HCT116 (cell line): Measurements from ENCODE around the gene ELF1. TPM values are rescaled to one million over a fixed set of nuclear protein-coding genes. Genes with fewer than 3 reads are reported as not detected.

Experiments used
- ATAC-seq: fragments of 200-7000 bp; cut with Tn5 transposase; 2 replicates; pipeline ENCODE4 v1.9.1; 2020; ENCODE audit warnings: mild to moderate bottlenecking, moderate library complexity
- BruUV-seq: library from RNA; stranded (reverse); fragments of 400-500 nt; replicated peaks from 2 replicates; lab custom pipeline; 2021; lab: Mats Ljungman, UMichigan
- CTCF ChIA-PET: fragments of 300-600 bp; sonication (Branson Sonifier 250); formaldehyde crosslinking; loops from one replicate; lab custom pipeline; 2021; ENCODE audit warnings: antibody characterized with exemption; lab: Charles Lee
- POLR2A ChIA-PET: fragments of 300-600, 350-600 bp; sonication (Branson Sonifier 250); formaldehyde crosslinking; loops from one replicate; lab custom pipeline; 2021; ENCODE audit warnings: antibody characterized with exemption; lab: Charles Lee
- RAD21 ChIA-PET, 2 experiments: fragments of 300-600 bp; sonication (Branson Sonifier 250); formaldehyde crosslinking; loops; one replicate each; lab custom pipeline; 2023; ENCODE audit warnings: low total read pairs in 2 of 2; ENCODE audit not compliant: uncharacterized antibody in 2 of 2, unreplicated experiment in 2 of 2, low non-redundant PET in 1 of 2; lab: Charles Lee
- DNase-seq: peaks from one replicate; pipeline ENCODE4 v3.0.0-alpha.2; 2010; ENCODE audit warnings: low read depth, low spot score
- H2AFZ ChIP-seq: fragments of 200-600 bp; shearing (Covaris generic), sonication (generic); 2 replicates; pipeline ENCODE4 v1.6.1; 2017; ENCODE audit warnings: low read depth, mixed run types, mixed read lengths, antibody characterized with exemption, low read length; ENCODE audit not compliant: poor library complexity, severe bottlenecking
- H3K27ac ChIP-seq: 2 replicates; pipeline ENCODE4 v1.5.1; 2012; ENCODE audit warnings: low read depth, low read length
- H3K27me3 ChIP-seq: fragments of 200-600 bp; sonication (generic); 2 replicates; pipeline ENCODE4 v1.6.1; 2016; ENCODE audit warnings: mixed run types, low read length, mixed read lengths; ENCODE audit not compliant: insufficient read depth
- H3K36me3 ChIP-seq, 2 experiments: fragments of 200-500 bp in 1 of 2; fragments of 200-600 bp in 1 of 2; sonication (Bioruptor generic) in 1 of 2; sonication (generic) in 1 of 2; 2 replicates each; pipeline versions ENCODE4 v1.5.1 to v1.6.1; 2014 to 2016; ENCODE audit warnings: low read length in 2 of 2, inconsistent platforms in 1 of 2, mixed read lengths in 1 of 2, mixed run types in 1 of 2; ENCODE audit not compliant: insufficient read depth in 2 of 2, control insufficient read depth in 1 of 2
- H3K4me1 ChIP-seq, 2 experiments: fragments of 200-600 bp in 1 of 2; sonication (generic) in 1 of 2; 2 replicates each; pipeline versions ENCODE4 v1.5.1 to v1.6.1; 2012 to 2017; ENCODE audit warnings: low read length in 2 of 2, inconsistent platforms in 1 of 2, mild to moderate bottlenecking in 1 of 2, mixed read lengths in 1 of 2, mixed run types in 1 of 2, moderate library complexity in 1 of 2; ENCODE audit not compliant: insufficient read depth in 2 of 2, control insufficient read depth in 1 of 2
- H3K4me2 ChIP-seq: fragments of 200-600 bp; sonication (generic); 2 replicates; pipeline ENCODE4 v1.6.1; 2017; ENCODE audit warnings: mixed run types, low read length, mixed read lengths
- H3K4me3 ChIP-seq, 2 experiments: fragments of 200-600 bp in 1 of 2; sonication (generic) in 1 of 2; replicated peaks in 1 of 2; 2 replicates each; pipeline ENCODE4 v1.5.1; 2011 to 2016; ENCODE audit warnings: low read length in 2 of 2, control low read depth in 1 of 2, low read depth in 1 of 2, mild to moderate bottlenecking in 1 of 2, mixed read lengths in 1 of 2, mixed run types in 1 of 2
- H3K79me2 ChIP-seq: fragments of 200-600 bp; sonication (generic); 2 replicates; pipeline ENCODE4 v1.6.1; 2017; ENCODE audit warnings: mild to moderate bottlenecking, mixed run types, low read length, moderate library complexity, mixed read lengths; ENCODE audit not compliant: insufficient read depth
- H3K9ac ChIP-seq: fragments of 200-600 bp; sonication (generic); 2 replicates; pipeline ENCODE4 v1.6.1; 2016; ENCODE audit warnings: low read length, mixed read lengths
- H3K9me2 ChIP-seq: fragments of 200-600 bp; sonication (generic), shearing (Covaris generic); 2 replicates; pipeline ENCODE4 v1.6.1; 2017; ENCODE audit warnings: mixed run types, mild to moderate bottlenecking, moderate library complexity; ENCODE audit not compliant: insufficient read depth
- H3K9me3 ChIP-seq, 2 experiments: fragments of 200-500 bp in 1 of 2; fragments of 200-600 bp in 1 of 2; sonication (Bioruptor generic) in 1 of 2; sonication (generic) in 1 of 2; 2 replicates each; pipeline ENCODE4 v1.6.1; 2014 to 2017; ENCODE audit warnings: low read length in 2 of 2, mixed read lengths in 2 of 2, inconsistent platforms in 1 of 2, low read depth in 1 of 2, mild to moderate bottlenecking in 1 of 2, mixed run types in 1 of 2, moderate library complexity in 1 of 2; ENCODE audit not compliant: control insufficient read depth in 1 of 2, insufficient read depth in 1 of 2
- H4K20me1 ChIP-seq: fragments of 200-600 bp; sonication (generic), shearing (Covaris generic); 2 replicates; pipeline ENCODE4 v1.6.1; 2017; ENCODE audit warnings: mixed run types, mild to moderate bottlenecking, moderate library complexity; ENCODE audit not compliant: insufficient read depth
- CEBPB ChIP-seq: IDR thresholded peaks from 2 replicates; pipeline ENCODE4 v1.6.1; 2012; ENCODE audit warnings: low read depth
- EGR1 ChIP-seq: IDR thresholded peaks from 2 replicates; pipeline ENCODE4 v1.6.1; 2012; ENCODE audit warnings: low read depth
- ELF1 ChIP-seq: IDR thresholded peaks from 2 replicates; pipeline ENCODE4 v1.6.1; 2012; ENCODE audit warnings: low read depth, borderline replicate concordance
- EZH2phosphoT487 ChIP-seq: fragments of 200-600 bp; IDR thresholded peaks from 2 replicates; pipeline ENCODE4 v1.6.1; 2018; ENCODE audit warnings: antibody characterized with exemption, borderline replicate concordance
- FOSL1 ChIP-seq: IDR thresholded peaks from 2 replicates; pipeline ENCODE4 v1.6.1; 2012; ENCODE audit warnings: low read depth
- JUND ChIP-seq: IDR thresholded peaks from 2 replicates; pipeline ENCODE4 v1.6.1; 2012
- MAX ChIP-seq: IDR thresholded peaks from 2 replicates; pipeline ENCODE4 v1.6.1; 2012
- POLR2A ChIP-seq: IDR thresholded peaks from 2 replicates; pipeline ENCODE4 v1.7.0; 2011; ENCODE audit warnings: borderline replicate concordance; ENCODE audit not compliant: insufficient read depth, insufficient read length; ENCODE audit errors: extremely low read depth
- POLR2AphosphoS5 ChIP-seq: IDR thresholded peaks from 2 replicates; pipeline ENCODE4 v1.6.1; 2011; ENCODE audit warnings: mild to moderate bottlenecking, low read depth, low read length, moderate library complexity
- RAD21 ChIP-seq: IDR thresholded peaks from 2 replicates; pipeline ENCODE4 v1.6.1; 2012; ENCODE audit warnings: low read depth, mild to moderate bottlenecking
- SP1 ChIP-seq: IDR thresholded peaks from 2 replicates; pipeline ENCODE4 v1.6.1; 2012; ENCODE audit warnings: low read depth
- TCF7L2 ChIP-seq: IDR thresholded peaks from 2 replicates; pipeline ENCODE4 v1.7.0; 2011; ENCODE audit warnings: borderline replicate concordance, inconsistent platforms; ENCODE audit not compliant: insufficient read depth, insufficient read length; ENCODE audit errors: extremely low read depth
- YY1 ChIP-seq: IDR thresholded peaks from 2 replicates; pipeline ENCODE4 v1.6.1; 2011; ENCODE audit warnings: low read length, low read depth, moderate library complexity, mild to moderate bottlenecking; ENCODE audit not compliant: insufficient replicate concordance; ENCODE audit errors: extremely low read depth
- ZFX ChIP-seq: fragments of 450-650 bp; IDR thresholded peaks from 2 replicates; pipeline ENCODE4 v1.6.1; 2017
- ZNF274 ChIP-seq: fragments of 200-500 bp; sonication (Bioruptor generic); IDR thresholded peaks from 2 replicates; pipeline ENCODE4 v1.6.1; 2014; ENCODE audit warnings: mild to moderate bottlenecking, low read depth, low read length, inconsistent platforms
- intact Hi-C: fragments of 100-400 bp; cut with micrococcal nuclease; formaldehyde crosslinking; loops from 2 replicates; pipeline ENCODE4 v1.10.0; 2022
- total RNA-seq: library from RNA; stranded (reverse); gene quantifications from one replicate; pipeline ENCODE4 v1.2.1, GENCODE V29; 2021; ENCODE audit not compliant: unreplicated experiment
- TF ChIP-seq, protein P1 (sequence below): IDR thresholded peaks from 2 replicates; pipeline ENCODE4 v1.6.1; 2012
- TF ChIP-seq, protein P2 (sequence below), 3 experiments: fragments of 200-600 bp in 1 of 3; sonication (generic) in 1 of 3; IDR thresholded peaks in 2 of 3; conservative IDR thresholded peaks in 1 of 3; 2 replicates each; pipeline ENCODE4 v1.5.1; 2012 to 2017; ENCODE audit warnings: low read depth in 2 of 3, low read length in 2 of 3, antibody characterized with exemption in 1 of 3, borderline replicate concordance in 1 of 3, control low read depth in 1 of 3, mild to moderate bottlenecking in 1 of 3, mixed read lengths in 1 of 3, mixed run types in 1 of 3, moderate library complexity in 1 of 3; ENCODE audit not compliant: insufficient read depth in 1 of 3

ELF1 gene
- total RNA-seq, 1 experiment from 2014 or later, result 30.0 TPM

DNA sequence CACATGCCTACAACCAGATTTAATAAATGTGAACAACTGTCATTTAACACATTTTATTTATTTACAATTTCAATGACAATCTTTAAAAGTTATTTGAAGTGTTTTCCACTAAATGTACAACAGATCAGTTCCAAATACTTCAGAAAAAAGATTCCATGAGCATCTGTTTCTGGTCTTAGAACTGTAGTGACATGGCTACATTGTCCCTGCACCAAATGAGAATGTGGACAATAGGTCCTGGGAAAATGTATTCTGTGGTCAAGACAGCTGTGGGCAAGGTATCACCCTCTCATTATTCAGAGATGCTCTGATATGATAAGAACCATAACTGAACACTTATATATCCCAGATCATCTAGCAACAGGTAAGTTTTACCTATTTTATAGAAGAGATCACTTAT is 43.7 kb downstream of the ELF1 start:
- RAD21 ChIA-PET, result no interaction called here
- CTCF ChIA-PET, result no interaction called here
- H3K4me1 ChIP-seq, result peaks cover 0 to 8% of the 10 kb centered on the region in 2 experiments; a peak in 2 of 4 replicates
- peaks cover 71% of the 10 kb centered on the region for H3K79me2 ChIP-seq
- H2AFZ ChIP-seq, result no peak overlapping the region
- H3K9ac ChIP-seq, result no peak overlapping the region
- no peak overlapping the region for H3K27ac ChIP-seq
- H3K36me3 ChIP-seq, result no peaks in the 10 kb centered on the region
- 0 out of 2 replicates have a peak, but pooled peaks cover 2% of the 10 kb centered on the region for H4K20me1 ChIP-seq
- BruUV-seq, result no TSS peak
- H3K4me3 ChIP-seq, result no peak overlapping the region
- no peaks in the 10 kb centered on the region for H3K27me3 ChIP-seq
- ATAC-seq (no peak), DNase-seq (no peak)
- H3K4me2 ChIP-seq, result no peak overlapping the region
- POLR2A ChIA-PET, result interaction anchor here (1.1 kb wide), 1 partner anchor 17 kb away, joined by 3 read pairs; no protein-coding TSS in a partner anchor
- no peaks in the 10 kb centered on the region for H3K9me2 ChIP-seq
- no peak for TF ChIP-seq JUND
- TF ChIP-seq, protein P1, sequence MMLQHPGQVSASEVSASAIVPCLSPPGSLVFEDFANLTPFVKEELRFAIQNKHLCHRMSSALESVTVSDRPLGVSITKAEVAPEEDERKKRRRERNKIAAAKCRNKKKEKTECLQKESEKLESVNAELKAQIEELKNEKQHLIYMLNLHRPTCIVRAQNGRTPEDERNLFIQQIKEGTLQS, result no peak
- TF ChIP-seq EGR1, result no peak
- TF ChIP-seq RAD21, result no peak
- TF ChIP-seq CEBPB, result no peak
- TF ChIP-seq POLR2AphosphoS5, result no peak
- no peak for TF ChIP-seq POLR2A
- TF ChIP-seq ZNF274, result no peak
- no peak for TF ChIP-seq SP1
- TF ChIP-seq, protein P2, sequence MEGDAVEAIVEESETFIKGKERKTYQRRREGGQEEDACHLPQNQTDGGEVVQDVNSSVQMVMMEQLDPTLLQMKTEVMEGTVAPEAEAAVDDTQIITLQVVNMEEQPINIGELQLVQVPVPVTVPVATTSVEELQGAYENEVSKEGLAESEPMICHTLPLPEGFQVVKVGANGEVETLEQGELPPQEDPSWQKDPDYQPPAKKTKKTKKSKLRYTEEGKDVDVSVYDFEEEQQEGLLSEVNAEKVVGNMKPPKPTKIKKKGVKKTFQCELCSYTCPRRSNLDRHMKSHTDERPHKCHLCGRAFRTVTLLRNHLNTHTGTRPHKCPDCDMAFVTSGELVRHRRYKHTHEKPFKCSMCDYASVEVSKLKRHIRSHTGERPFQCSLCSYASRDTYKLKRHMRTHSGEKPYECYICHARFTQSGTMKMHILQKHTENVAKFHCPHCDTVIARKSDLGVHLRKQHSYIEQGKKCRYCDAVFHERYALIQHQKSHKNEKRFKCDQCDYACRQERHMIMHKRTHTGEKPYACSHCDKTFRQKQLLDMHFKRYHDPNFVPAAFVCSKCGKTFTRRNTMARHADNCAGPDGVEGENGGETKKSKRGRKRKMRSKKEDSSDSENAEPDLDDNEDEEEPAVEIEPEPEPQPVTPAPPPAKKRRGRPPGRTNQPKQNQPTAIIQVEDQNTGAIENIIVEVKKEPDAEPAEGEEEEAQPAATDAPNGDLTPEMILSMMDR (IDR thresholded peaks at IDR 0.05 in 2 of 3, conservative IDR thresholded peaks at IDR 0.05 in 1 of 3; ENCODE audit: borderline replicate concordance in 1 of 3, insufficient read depth in 1 of 3, low read depth in 2 of 3, low read length in 2 of 3), result no peak
- no peak for TF ChIP-seq MAX
- no peak for TF ChIP-seq YY1
- TF ChIP-seq EZH2phosphoT487, result no peak
- no peak for TF ChIP-seq ZFX
- TF ChIP-seq ELF1, result no peak
- no peak for TF ChIP-seq TCF7L2
- no peak for TF ChIP-seq FOSL1
- no peaks in the 10 kb centered on the region for H3K9me3 ChIP-seq
- intact Hi-C loops, result loop anchor here (10.0 kb wide), 1 partner anchor 79 kb away; no protein-coding TSS in a partner anchor
